Coronary artery (tissue), 2 donors: ENCODE results near the gene ZKSCAN3.
A peak's percentile ranks its signal among the peaks of the same experiment; 100 is the strongest.

Experiments used
- DNase-seq: peaks from one replicate; pipeline ENCODE4 v3.0.0-alpha.2; 2017; ENCODE audit warnings: low spot score
- H3K27ac ChIP-seq, 2 donors: fragments of 200-600 bp; sonication (generic); one replicate each; pipeline ENCODE4 v1.5.1; 2016 to 2019
- H3K4me3 ChIP-seq: fragments of 200-600 bp; sonication (generic); 2 replicates; pipeline ENCODE4 v1.5.1; 2016; ENCODE audit warnings: mild to moderate bottlenecking, moderate library complexity
- TF ChIP-seq, protein P1 (sequence below): fragments of 200-600 bp; sonication (generic); IDR thresholded peaks from one replicate; pipeline ENCODE4 v1.5.1; 2019; ENCODE audit warnings: antibody characterized with exemption

Gene ZKSCAN3

GRCh38 chr6:28323813-28324424 is 25.8 kb upstream of the ZKSCAN3 start:
- no peak overlapping the region for H3K27ac ChIP-seq
- H3K4me3 ChIP-seq: no peak overlapping the region
- no peak for DNase-seq
- TF ChIP-seq, protein P1, sequence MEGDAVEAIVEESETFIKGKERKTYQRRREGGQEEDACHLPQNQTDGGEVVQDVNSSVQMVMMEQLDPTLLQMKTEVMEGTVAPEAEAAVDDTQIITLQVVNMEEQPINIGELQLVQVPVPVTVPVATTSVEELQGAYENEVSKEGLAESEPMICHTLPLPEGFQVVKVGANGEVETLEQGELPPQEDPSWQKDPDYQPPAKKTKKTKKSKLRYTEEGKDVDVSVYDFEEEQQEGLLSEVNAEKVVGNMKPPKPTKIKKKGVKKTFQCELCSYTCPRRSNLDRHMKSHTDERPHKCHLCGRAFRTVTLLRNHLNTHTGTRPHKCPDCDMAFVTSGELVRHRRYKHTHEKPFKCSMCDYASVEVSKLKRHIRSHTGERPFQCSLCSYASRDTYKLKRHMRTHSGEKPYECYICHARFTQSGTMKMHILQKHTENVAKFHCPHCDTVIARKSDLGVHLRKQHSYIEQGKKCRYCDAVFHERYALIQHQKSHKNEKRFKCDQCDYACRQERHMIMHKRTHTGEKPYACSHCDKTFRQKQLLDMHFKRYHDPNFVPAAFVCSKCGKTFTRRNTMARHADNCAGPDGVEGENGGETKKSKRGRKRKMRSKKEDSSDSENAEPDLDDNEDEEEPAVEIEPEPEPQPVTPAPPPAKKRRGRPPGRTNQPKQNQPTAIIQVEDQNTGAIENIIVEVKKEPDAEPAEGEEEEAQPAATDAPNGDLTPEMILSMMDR: no peak

- H3K27ac ChIP-seq: no peak overlapping the region
- peak overlapping the region; percentile 18 for H3K4me3 ChIP-seq
- TF ChIP-seq, protein P1: no peak
- DNase-seq: no peak
Measured at GRCh38 chr6:28326371-28326948, 23.3 kb upstream of the ZKSCAN3 start.

GRCh38 chr6:28330041-28330440 is 19.7 kb upstream of the ZKSCAN3 start:
- DNase-seq: no peak
- no peak overlapping the region for H3K4me3 ChIP-seq
- TF ChIP-seq, protein P1: no peak
- H3K27ac ChIP-seq: no peak overlapping the region

- H3K4me3 ChIP-seq: no peak overlapping the region
- TF ChIP-seq, protein P1: no peak
- no peak overlapping the region for H3K27ac ChIP-seq
- DNase-seq: no peak
Measured at GRCh38 chr6:28333047-28333446, 16.7 kb upstream of the ZKSCAN3 start.

- H3K27ac ChIP-seq: no peak overlapping the region
- DNase-seq: no peak
- H3K4me3 ChIP-seq: no peak overlapping the region
- TF ChIP-seq, protein P1: no peak
Measured at GRCh38 chr6:28333599-28334018, 16.1 kb upstream of the ZKSCAN3 start.

GRCh38 chr6:28334286-28335039 is 15.3 kb upstream of the ZKSCAN3 start:
- TF ChIP-seq, protein P1: no peak
- H3K4me3 ChIP-seq: peak overlapping the region; percentile 81
- peak overlapping the region; percentile 95 to 97 for H3K27ac ChIP-seq
- no peak for DNase-seq
